Glutamatergic neuron (in vitro differentiated cells): ENCODE results near the gene SSTR1. TPM values are rescaled to one million over a fixed set of nuclear protein-coding genes. Genes with fewer than 3 reads are reported as not detected.

ENCODE experiments used
- DNase-seq: peaks from one replicate; pipeline ENCODE4 v3.0.0; 2022
- H3K27ac Mint-ChIP-seq: one replicate; pipeline ENCODE4 v1.8.0; 2020; ENCODE audit warnings: mild to moderate bottlenecking, mixed read lengths, inconsistent platforms; ENCODE audit not compliant: unreplicated experiment
- H3K27me3 Mint-ChIP-seq: one replicate; pipeline ENCODE4 v1.8.0; 2020; ENCODE audit warnings: mild to moderate bottlenecking, moderate library complexity, mixed read lengths, inconsistent platforms; ENCODE audit not compliant: unreplicated experiment
- H3K36me3 Mint-ChIP-seq: one replicate; pipeline ENCODE4 v1.8.0; 2020; ENCODE audit warnings: mild to moderate bottlenecking, mixed read lengths, inconsistent platforms; ENCODE audit not compliant: unreplicated experiment
- H3K4me1 Mint-ChIP-seq: one replicate; pipeline ENCODE4 v1.8.0; 2020; ENCODE audit warnings: mild to moderate bottlenecking, low read depth, mixed read lengths, inconsistent platforms; ENCODE audit not compliant: unreplicated experiment
- H3K4me3 Mint-ChIP-seq: one replicate; pipeline ENCODE4 v1.8.0; 2020; ENCODE audit warnings: mild to moderate bottlenecking, mixed read lengths, inconsistent platforms; ENCODE audit not compliant: unreplicated experiment
- H3K9me3 Mint-ChIP-seq: one replicate; pipeline ENCODE4 v1.8.0; 2020; ENCODE audit warnings: mild to moderate bottlenecking, moderate library complexity, mixed read lengths, inconsistent platforms; ENCODE audit not compliant: unreplicated experiment
- total RNA-seq: library from RNA; stranded (reverse); fragmentation: NEBNext Ultra II Directional; extraction: Animal tissue kit (Norgen Biotek cat#: 25700); gene quantifications from one replicate; pipeline ENCODE4 v1.2.1, GENCODE V29; 2021; ENCODE audit not compliant: unreplicated experiment
- TF ChIP-seq, protein P1 (sequence below): fragments of 200-600 bp; sonication (generic); IDR thresholded peaks from one replicate; pipeline ENCODE4 v1.5.0; 2021; ENCODE audit not compliant: partially characterized antibody, unreplicated experiment

SSTR1 gene
- total RNA-seq, 1 donor from 2014 or later = 8.2 TPM

DNA sequence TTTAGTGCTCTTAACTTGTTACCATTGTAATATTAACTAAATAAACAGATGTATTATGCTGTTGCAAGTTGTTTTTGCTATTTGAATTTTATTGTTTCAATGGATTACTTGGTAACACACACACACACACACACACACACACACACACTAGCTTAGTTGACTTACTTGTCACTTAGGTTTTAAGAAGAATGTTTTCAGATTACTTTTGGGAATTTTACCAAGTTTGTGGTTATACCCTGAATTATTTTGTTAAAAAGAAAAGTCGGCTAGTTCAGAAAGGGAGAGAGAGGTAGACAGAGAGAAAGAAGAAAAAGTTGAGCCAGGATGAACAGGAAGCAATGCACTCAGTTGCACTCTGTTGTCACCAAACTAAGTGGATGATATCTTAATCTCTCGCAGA lies 5.3 kb downstream of the SSTR1 start:
- peaks cover 5% of the 10 kb centered on the region for H3K36me3 Mint-ChIP-seq
- peaks cover 7% of the 10 kb centered on the region for H3K9me3 Mint-ChIP-seq
- TF ChIP-seq, protein P1, sequence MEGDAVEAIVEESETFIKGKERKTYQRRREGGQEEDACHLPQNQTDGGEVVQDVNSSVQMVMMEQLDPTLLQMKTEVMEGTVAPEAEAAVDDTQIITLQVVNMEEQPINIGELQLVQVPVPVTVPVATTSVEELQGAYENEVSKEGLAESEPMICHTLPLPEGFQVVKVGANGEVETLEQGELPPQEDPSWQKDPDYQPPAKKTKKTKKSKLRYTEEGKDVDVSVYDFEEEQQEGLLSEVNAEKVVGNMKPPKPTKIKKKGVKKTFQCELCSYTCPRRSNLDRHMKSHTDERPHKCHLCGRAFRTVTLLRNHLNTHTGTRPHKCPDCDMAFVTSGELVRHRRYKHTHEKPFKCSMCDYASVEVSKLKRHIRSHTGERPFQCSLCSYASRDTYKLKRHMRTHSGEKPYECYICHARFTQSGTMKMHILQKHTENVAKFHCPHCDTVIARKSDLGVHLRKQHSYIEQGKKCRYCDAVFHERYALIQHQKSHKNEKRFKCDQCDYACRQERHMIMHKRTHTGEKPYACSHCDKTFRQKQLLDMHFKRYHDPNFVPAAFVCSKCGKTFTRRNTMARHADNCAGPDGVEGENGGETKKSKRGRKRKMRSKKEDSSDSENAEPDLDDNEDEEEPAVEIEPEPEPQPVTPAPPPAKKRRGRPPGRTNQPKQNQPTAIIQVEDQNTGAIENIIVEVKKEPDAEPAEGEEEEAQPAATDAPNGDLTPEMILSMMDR = no peak
- H3K27ac Mint-ChIP-seq = no peak overlapping the region
- H3K4me1 Mint-ChIP-seq = peaks cover 14% of the 10 kb centered on the region
- no peak for DNase-seq
- peaks cover 27% of the 10 kb centered on the region for H3K27me3 Mint-ChIP-seq
- no peak overlapping the region for H3K4me3 Mint-ChIP-seq

DNA sequence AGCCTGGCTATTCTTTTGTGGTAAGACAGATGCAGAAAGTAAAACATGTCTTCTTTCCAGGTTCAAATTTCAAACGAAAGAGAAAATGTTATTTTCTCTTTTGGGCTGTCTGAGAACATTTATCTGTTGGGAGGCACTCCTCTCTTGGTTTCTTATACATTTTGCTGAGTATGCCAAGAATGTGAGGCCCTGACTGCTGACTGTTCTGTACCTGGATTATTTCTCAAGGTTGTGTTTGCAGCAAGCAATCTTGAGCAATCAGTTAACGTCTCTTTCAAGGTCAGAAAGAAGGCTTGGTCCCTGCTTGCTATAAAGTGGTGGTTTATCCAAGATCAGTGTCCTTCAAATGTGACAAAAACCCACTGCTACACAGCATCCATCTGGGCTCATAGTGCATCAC lies 9.8 kb downstream of the SSTR1 start:
- Mint-ChIP-seq H3K36me3 (no peaks in the 10 kb centered on the region), H3K4me3 (no peak overlapping the region), H3K9me3 (no peaks in the 10 kb centered on the region), H3K27ac (no peak overlapping the region), H3K4me1 (no peaks in the 10 kb centered on the region), H3K27me3 (no peaks in the 10 kb centered on the region)
- TF ChIP-seq, protein P1 = no peak
- DNase-seq = no peak

DNA sequence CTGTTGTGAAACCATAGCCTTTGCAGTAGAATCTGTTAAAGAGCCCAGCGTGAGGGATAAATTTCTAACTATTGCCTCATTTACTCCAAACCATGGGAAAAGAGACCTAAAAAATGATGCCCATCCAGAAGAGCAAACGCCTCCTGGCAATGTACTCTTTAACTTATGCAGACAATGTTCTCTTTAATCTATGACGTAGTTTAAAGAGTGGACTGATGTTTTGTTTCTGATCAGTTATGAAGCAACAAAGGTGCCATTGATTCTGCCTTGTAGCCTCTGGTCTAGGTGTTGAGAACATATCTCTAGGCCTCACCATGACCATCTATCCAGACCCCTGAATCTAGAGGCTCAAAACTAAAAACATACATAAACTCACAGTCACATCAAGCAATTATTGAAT lies 13.4 kb downstream of the SSTR1 start:
- TF ChIP-seq, protein P1 = no peak
- Mint-ChIP-seq H3K27ac (no peak overlapping the region), H3K27me3 (no peaks in the 10 kb centered on the region), H3K4me1 (peaks cover 3% of the 10 kb centered on the region), H3K36me3 (no peaks in the 10 kb centered on the region), H3K4me3 (no peak overlapping the region), H3K9me3 (no peaks in the 10 kb centered on the region)
- no peak for DNase-seq

DNA sequence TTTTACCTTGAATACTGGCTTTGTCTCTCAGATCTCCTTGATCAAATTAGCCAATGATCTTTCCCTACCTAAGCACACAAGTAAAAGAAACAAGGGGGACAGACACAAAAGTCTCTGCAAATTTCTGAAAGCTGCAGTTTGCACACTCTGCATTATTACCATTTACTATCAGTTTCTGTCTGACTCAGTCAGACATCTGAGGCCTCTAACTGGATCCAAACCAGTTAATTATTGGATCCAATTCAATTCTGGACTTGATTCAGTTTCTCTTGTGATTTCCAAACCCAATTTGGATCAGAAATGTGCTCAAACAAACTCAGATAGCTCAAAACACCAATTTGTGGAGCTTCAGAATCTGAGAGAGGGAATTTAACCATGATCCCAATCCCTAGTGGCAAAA lies 16.6 kb downstream of the SSTR1 start:
- Mint-ChIP-seq H3K4me1 (peaks cover 3% of the 10 kb centered on the region), H3K4me3 (no peak overlapping the region), H3K9me3 (no peaks in the 10 kb centered on the region), H3K27me3 (no peaks in the 10 kb centered on the region), H3K27ac (no peak overlapping the region), H3K36me3 (no peaks in the 10 kb centered on the region)
- TF ChIP-seq, protein P1 = no peak
- no peak for DNase-seq

DNA sequence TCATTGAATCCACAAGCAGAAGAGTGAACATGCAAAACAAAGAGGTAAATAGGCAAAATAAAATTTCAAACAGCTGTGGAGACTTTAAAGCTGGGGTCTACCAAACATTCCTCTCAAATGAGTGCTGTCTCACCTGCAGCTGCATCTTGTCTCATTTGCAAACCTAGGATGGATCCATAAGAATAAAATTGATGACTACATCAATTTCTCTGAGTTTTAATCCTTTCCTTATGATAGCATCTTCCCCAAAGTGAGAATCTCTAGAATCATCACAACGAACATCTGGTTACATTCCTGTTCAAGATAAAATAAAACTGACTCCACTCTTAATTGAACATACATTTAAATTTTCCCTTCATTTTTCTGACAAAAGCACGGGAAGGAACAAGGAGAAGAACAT lies 18.2 kb downstream of the SSTR1 start:
- Mint-ChIP-seq H3K27ac (no peak overlapping the region), H3K36me3 (no peaks in the 10 kb centered on the region), H3K4me1 (peaks cover 3% of the 10 kb centered on the region), H3K9me3 (no peaks in the 10 kb centered on the region), H3K27me3 (no peaks in the 10 kb centered on the region), H3K4me3 (no peak overlapping the region)
- DNase-seq = no peak
- TF ChIP-seq, protein P1 = no peak
